PC-9 (cell line): Measurements from ENCODE around the gene ATXN1.

Experiments
- EZH2 ChIP-seq: fragments of 200-600 bp; sonication (generic); IDR thresholded peaks from 2 replicates; pipeline ENCODE4 v1.8.0; 2017; ENCODE audit warnings: antibody characterized with exemption, low read depth
- TF ChIP-seq, protein P1 (sequence below): fragments of 200-600 bp; sonication (generic); conservative IDR thresholded peaks from 2 replicates; pipeline ENCODE4 v1.6.1; 2017; ENCODE audit warnings: mixed run types, antibody characterized with exemption, mild to moderate bottlenecking, moderate library complexity

DNA sequence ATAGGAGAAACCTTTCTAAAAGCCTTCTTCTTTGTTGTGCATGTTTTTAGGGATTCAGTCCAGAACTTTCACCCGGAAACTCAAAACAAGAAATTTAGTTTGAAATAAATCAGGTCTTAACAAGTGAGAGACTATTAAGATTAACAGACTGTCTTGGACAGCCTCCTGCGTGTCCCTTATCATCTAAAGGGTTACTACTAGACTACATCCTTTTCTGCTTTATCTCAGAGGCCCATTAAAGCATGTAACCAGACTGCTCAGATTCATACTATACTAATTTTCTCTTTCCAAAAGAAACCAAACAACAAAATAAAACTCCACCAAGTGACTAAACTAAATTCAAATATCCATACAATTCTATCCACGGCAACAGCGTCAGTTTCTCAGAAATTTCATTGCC is 349.1 kb downstream of the ATXN1 start:
- TF ChIP-seq, protein P1, sequence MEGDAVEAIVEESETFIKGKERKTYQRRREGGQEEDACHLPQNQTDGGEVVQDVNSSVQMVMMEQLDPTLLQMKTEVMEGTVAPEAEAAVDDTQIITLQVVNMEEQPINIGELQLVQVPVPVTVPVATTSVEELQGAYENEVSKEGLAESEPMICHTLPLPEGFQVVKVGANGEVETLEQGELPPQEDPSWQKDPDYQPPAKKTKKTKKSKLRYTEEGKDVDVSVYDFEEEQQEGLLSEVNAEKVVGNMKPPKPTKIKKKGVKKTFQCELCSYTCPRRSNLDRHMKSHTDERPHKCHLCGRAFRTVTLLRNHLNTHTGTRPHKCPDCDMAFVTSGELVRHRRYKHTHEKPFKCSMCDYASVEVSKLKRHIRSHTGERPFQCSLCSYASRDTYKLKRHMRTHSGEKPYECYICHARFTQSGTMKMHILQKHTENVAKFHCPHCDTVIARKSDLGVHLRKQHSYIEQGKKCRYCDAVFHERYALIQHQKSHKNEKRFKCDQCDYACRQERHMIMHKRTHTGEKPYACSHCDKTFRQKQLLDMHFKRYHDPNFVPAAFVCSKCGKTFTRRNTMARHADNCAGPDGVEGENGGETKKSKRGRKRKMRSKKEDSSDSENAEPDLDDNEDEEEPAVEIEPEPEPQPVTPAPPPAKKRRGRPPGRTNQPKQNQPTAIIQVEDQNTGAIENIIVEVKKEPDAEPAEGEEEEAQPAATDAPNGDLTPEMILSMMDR, result no peak
- no peak for TF ChIP-seq EZH2
